ENCODE data around the gene CD22. TPM values are rescaled to one million over a fixed set of nuclear protein-coding genes. Genes with fewer than 3 reads are reported as not detected.

CD22 gene
- 0.55 TPM in 1 of 2 replicates, not detected in the other for total RNA-seq

GRCh38 chr19:35328851-35329285, at the start of gene CD22:
Gene CD22 (plus strand): TSS chr19:35329187. CDS start chr19:35332041, 2,854 bp downstream.

GRCh38 chr19:35291916-35292315, 37.1 kb upstream of the CD22 start, which contains the start of gene MAG:
Gene MAG (plus strand): TSS chr19:35292161. CDS start chr19:35295409, 3,248 bp downstream.

GRCh38 chr19:35347171-35347929, 18.4 kb downstream of the CD22 start, which contains the start of gene FFAR1:
Gene FFAR1 (plus strand): TSS chr19:35347902. CDS start chr19:35351552, 3,650 bp downstream.

GRCh38 chr19:35357867-35358573, 29.0 kb downstream of the CD22 start, which contains the start of gene FFAR3:
Gene FFAR3 (plus strand): TSS chr19:35358460. CDS start chr19:35358891, 431 bp downstream.

GRCh38 chr19:35370722-35371121, 41.7 kb downstream of the CD22 start, which contains the start of gene GPR42:
Gene GPR42 (plus strand): TSS chr19:35371068. CDS start chr19:35371360, 292 bp downstream.

Other genes with a start within 250 kb of the CD22 start
- gene FXYD3, start 213.4 kb upstream of the CD22 start, total RNA-seq = not detected in 2 replicates
- under 0.01 and 0.05 TPM in 2 replicates for gene LGI4, start 194.1 kb upstream of the CD22 start, total RNA-seq
- gene FXYD1, start 190.4 kb upstream of the CD22 start, total RNA-seq = 2.1 TPM in 1 of 2 replicates, not detected in the other
- gene FXYD7, start 185.9 kb upstream of the CD22 start, total RNA-seq = not detected in 2 replicates
- gene FXYD5, start 174.5 kb upstream of the CD22 start, total RNA-seq = 17.2 and 30.4 TPM in 2 replicates
- not detected in 2 replicates for gene FAM187B, start 100.4 kb upstream of the CD22 start, total RNA-seq
- gene LSR, start 80.2 kb upstream of the CD22 start, total RNA-seq = 0.46 and 0.59 TPM in 2 replicates
- gene USF2, start 60.2 kb upstream of the CD22 start, total RNA-seq = 45.1 and 52.6 TPM in 2 replicates
- gene HAMP, start 46.7 kb upstream of the CD22 start, total RNA-seq = not detected in 2 replicates
- gene MAG, start 37.0 kb upstream of the CD22 start, total RNA-seq = not detected in 2 replicates
- gene FFAR1, start 18.7 kb downstream of the CD22 start, total RNA-seq = not detected in 2 replicates
- gene FFAR3, start 29.3 kb downstream of the CD22 start, total RNA-seq = not detected in 2 replicates
- not detected in 2 replicates for gene GPR42, start 41.9 kb downstream of the CD22 start, total RNA-seq
- gene FFAR2, start 119.1 kb downstream of the CD22 start, total RNA-seq = not detected in 2 replicates
- gene KRTDAP, start 161.3 kb downstream of the CD22 start, total RNA-seq = not detected in 2 replicates
- 0.23 and 0.30 TPM in 2 replicates for gene DMKN, start 184.5 kb downstream of the CD22 start, total RNA-seq
- 0.59 and 0.65 TPM in 2 replicates for gene SBSN, start 199.1 kb downstream of the CD22 start, total RNA-seq
- not detected in 2 replicates for gene GAPDHS, start 204.3 kb downstream of the CD22 start, total RNA-seq
- 61.2 and 100 TPM in 2 replicates for gene TMEM147, start 216.4 kb downstream of the CD22 start, total RNA-seq
- gene ATP4A, start 234.5 kb downstream of the CD22 start, total RNA-seq = not detected in 2 replicates